Spinal cord (tissue), 10 donors: Measurements from ENCODE around the gene FBLN7. TPM values are rescaled to one million over a fixed set of nuclear protein-coding genes. Genes with fewer than 3 reads are reported as not detected.
"Not testable (repeated sequence)": the region's sequence is repeated elsewhere in the genome, so short reads cannot be mapped to it uniquely, and the experiment has no call there.

Experiments used
- DNase-seq, 6 donors: peaks; one replicate each; pipeline versions ENCODE4 v3.0.0 to v3.0.0-alpha.2; 2013 to 2015; ENCODE audit warnings: low spot score in 6 of 6, low read depth in 4 of 6
- H3K27ac ChIP-seq: one replicate; pipeline ENCODE4 v1.5.1; 2013; ENCODE audit warnings: low read depth, low read length, control low read depth
- H3K27me3 ChIP-seq: one replicate; pipeline ENCODE4 v1.6.1; 2013; ENCODE audit warnings: low read length; ENCODE audit not compliant: control insufficient read depth, insufficient read depth
- H3K36me3 ChIP-seq: one replicate; pipeline ENCODE4 v1.6.1; 2013; ENCODE audit warnings: low read length; ENCODE audit not compliant: control insufficient read depth, insufficient read depth
- H3K4me1 ChIP-seq: one replicate; pipeline ENCODE4 v1.6.1; 2013; ENCODE audit warnings: low read length; ENCODE audit not compliant: control insufficient read depth, insufficient read depth
- H3K4me3 ChIP-seq: one replicate; pipeline ENCODE4 v1.5.1; 2013; ENCODE audit warnings: low read depth, low read length, control low read depth
- H3K9me3 ChIP-seq: one replicate; pipeline ENCODE4 v1.6.1; 2013; ENCODE audit warnings: low read length; ENCODE audit not compliant: control insufficient read depth, insufficient read depth
- WGBS: methylation state at CpG from one replicate; pipeline ENCODE4 v1.1.5; 2013; ENCODE audit warnings: missing lambda C conversion rate; ENCODE audit not compliant: insufficient coverage; 5-methylcytosine and 5-hydroxymethylcytosine counted together
- polyA plus RNA-seq, 2 donors: library from polyadenylated mRNA; unstranded; fragments of 120-200 nt; gene quantifications; one replicate each; pipeline ENCODE4 v1.2.1, GENCODE V29; 2013; ENCODE audit not compliant: insufficient read length in 2 of 2
- total RNA-seq, 2 donors: library from RNA; depleted of rRNA in 1 of 2; stranded (reverse); fragments of 120-200 nt in 1 of 2; fragments of >200 nt in 1 of 2; gene quantifications; one replicate each; pipeline versions ENCODE4 v1.2.3 to v1.2.4, GENCODE V29; 2013 to 2014
- donor health status: healthy.

Gene FBLN7
- total and polyA plus RNA-seq, 4 donors = 3.2 to 12.7 (median 8.3) TPM

DNA sequence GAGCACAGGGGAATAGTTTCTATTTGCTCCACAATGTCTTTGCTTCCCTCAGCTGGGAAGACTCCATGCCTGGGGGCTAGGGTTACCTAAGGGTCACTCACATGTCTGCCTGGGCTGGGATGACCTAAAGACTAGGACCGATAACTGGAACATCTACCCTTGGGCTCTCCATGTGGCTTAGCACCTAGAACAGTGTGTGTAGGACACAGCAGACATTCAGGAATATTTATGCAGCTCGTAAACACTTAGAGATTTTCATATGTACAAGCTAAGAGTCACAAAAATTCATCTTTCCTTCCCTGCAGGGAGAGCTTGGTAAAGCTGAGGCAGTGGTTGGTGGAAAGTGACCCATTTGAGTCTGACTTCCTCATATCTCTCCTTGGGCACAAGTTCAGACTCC, 55.8 kb downstream of the FBLN7 start:
- no peaks in the 10 kb centered on the region for H3K9me3 ChIP-seq
- no peak for DNase-seq
- no peak overlapping the region for H3K27ac ChIP-seq
- no peaks in the 10 kb centered on the region for H3K36me3 ChIP-seq
- H3K4me1 ChIP-seq = no peaks in the 10 kb centered on the region
- no peak overlapping the region for H3K4me3 ChIP-seq
- WGBS = 100% methylated on average over 1 of the region's 2 CpGs
- no peaks in the 10 kb centered on the region for H3K27me3 ChIP-seq

DNA sequence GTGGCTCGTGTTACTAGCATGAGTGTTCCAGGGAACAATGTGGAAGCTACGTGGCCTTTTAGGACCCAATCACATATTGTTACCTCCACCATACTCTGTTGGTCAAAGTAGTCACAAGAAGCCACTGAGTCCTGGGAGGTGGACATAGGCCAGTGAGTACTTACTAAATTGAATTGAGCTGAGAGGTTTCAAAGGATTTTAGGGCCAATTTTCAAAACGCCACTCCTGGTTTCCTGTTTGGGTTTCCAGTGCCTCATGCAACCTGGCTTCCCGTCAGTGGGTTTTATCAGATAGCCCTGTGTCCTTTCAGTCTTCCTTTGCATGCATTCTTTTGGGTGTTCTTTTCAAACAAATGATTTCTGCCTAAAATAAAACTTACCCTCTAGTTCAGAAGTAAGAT, 56.3 kb downstream of the FBLN7 start:
- no peaks in the 10 kb centered on the region for H3K4me1 ChIP-seq
- 91% methylated on average over 3 of the region's 4 CpGs for WGBS
- no peak overlapping the region for H3K27ac ChIP-seq
- no peak overlapping the region for H3K4me3 ChIP-seq
- DNase-seq = no peak
- H3K9me3 ChIP-seq = no peaks in the 10 kb centered on the region
- no peaks in the 10 kb centered on the region for H3K36me3 ChIP-seq
- H3K27me3 ChIP-seq = no peaks in the 10 kb centered on the region

DNA sequence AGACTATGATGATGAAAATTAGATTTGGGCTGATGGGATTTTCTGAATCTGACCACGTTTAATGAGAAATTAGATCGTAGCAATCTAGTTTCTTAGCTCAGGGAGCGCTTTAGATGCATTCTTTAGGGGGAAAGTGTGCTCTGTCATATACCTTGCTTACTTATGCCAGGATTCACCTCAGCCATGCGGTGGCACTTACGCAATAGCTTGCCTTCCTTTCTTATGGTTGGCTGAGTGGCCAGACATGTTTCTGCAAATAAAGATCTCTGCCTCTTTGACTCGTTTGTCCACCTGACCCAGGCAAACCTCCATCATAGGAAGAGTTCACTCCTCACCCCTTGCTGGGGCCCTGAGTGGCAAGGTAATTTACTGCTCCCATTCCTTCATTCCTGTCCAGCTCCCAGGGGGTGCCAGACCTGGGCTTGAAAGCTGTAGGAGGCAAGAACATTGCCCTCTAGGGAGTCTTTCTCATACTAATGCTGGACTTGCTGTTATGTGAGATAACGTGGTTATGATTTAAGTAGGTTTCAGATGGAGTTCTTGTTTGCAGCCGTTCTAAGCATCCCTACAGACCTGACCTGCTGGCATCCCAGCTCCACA, 57.1 kb downstream of the FBLN7 start:
- no peak for DNase-seq
- no peaks in the 10 kb centered on the region for H3K36me3 ChIP-seq
- H3K9me3 ChIP-seq = no peaks in the 10 kb centered on the region
- WGBS = 82% methylated on average over 3 of the region's 8 CpGs
- H3K4me3 ChIP-seq = no peak overlapping the region
- H3K4me1 ChIP-seq = no peaks in the 10 kb centered on the region
- no peak overlapping the region for H3K27ac ChIP-seq
- no peaks in the 10 kb centered on the region for H3K27me3 ChIP-seq

DNA sequence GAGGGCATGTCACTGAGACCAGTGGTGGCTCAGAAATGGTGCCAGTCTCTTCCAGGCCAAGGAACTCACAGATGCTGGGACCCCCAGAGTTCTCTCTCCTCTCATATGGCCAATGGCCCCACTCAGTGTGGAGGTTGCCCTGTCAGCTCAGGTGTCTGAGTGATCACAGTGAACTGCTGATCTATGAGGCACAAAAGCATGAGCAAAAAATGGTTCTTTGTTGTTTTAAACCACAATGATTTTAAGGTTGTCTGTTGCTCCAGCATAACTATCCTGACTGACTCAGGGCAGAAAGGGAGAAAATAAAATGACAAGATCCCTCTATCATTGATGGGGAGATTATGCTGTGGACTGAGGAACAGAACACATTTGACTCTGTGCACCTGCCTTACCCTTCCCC, 57.8 kb downstream of the FBLN7 start:
- Histone ChIP-seq H3K4me1 (no peaks in the 10 kb centered on the region), H3K9me3 (no peaks in the 10 kb centered on the region), H3K27ac (no peak overlapping the region), H3K27me3 (no peaks in the 10 kb centered on the region), H3K4me3 (no peak overlapping the region), H3K36me3 (no peaks in the 10 kb centered on the region)
- no peak for DNase-seq

DNA sequence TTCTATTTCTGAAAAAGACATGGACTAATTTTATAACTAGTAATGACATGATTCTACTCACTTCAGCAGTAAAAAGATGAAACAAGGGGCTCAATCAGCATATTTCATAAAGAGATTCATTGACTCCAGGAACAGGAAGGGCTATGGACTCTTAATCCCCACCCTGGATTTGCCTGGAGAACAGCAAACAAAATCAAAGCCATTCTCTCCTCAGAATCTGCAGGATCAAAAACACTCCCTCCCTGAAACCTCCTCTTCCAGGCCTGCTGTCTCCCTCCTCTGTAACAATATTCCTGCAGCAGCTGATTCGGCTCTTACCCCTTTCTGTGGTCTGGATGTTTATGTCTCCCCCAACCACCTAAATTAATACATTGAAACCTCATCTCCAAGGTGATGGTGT, 59.7 kb downstream of the FBLN7 start:
- DNase-seq = no peak
- H3K9me3 ChIP-seq = no peaks in the 10 kb centered on the region
- H3K27me3 ChIP-seq = no peaks in the 10 kb centered on the region
- no CpG with 5 or more reads among the region's 1 CpG for WGBS
- no peaks in the 10 kb centered on the region for H3K4me1 ChIP-seq
- H3K36me3 ChIP-seq = no peaks in the 10 kb centered on the region
- H3K27ac ChIP-seq = no peak overlapping the region
- H3K4me3 ChIP-seq = no peak overlapping the region

DNA sequence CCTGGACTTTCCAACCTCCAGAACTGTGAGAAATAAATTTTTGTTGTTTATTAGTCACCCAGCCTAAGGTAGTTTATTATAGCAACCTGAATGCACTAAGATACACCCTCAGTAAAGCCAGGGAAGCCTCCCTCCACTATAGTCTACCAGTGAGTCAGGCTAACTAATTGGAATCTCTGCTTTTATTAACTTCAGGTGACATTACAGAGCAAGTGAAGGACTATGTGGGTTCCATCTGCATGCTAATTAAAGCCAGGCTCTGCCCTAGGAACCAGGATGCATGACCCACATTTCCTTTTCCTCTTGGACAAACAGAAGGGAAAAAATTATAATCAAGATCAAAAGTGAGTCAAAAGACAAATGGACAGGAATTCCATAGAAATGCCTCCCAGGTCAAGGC, 60.6 kb downstream of the FBLN7 start:
- Histone ChIP-seq H3K27ac (no peak overlapping the region), H3K9me3 (no peaks in the 10 kb centered on the region), H3K27me3 (no peaks in the 10 kb centered on the region), H3K4me3 (no peak overlapping the region), H3K4me1 (no peaks in the 10 kb centered on the region), H3K36me3 (no peaks in the 10 kb centered on the region)
- DNase-seq = no peak

DNA sequence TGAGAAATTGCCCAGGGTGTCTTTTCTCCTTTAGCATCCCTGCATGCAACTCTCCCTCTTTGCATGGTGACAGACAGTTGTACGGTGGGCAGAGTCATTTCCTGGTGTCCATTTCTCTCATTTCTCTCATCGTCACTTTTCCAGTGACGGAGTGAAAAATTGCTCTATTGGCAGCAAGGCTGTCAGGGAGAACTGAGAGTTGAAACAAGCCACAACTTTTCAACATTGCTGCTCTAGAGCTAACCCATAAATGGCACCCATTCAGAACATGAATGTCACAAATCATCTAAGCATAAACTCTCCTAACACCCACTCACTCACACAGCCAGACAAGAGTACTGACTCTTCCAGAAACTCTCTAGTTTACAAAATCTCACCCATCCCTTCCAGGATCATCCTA, 61.0 kb downstream of the FBLN7 start:
- peaks cover under 1% of the 10 kb centered on the region for H3K9me3 ChIP-seq
- no peak for DNase-seq
- no peaks in the 10 kb centered on the region for H3K4me1 ChIP-seq
- H3K27ac ChIP-seq = no peak overlapping the region
- WGBS = 81% methylated on average over 3 of the region's 3 CpGs
- H3K27me3 ChIP-seq = no peaks in the 10 kb centered on the region
- H3K4me3 ChIP-seq = no peak overlapping the region
- H3K36me3 ChIP-seq = no peaks in the 10 kb centered on the region

DNA sequence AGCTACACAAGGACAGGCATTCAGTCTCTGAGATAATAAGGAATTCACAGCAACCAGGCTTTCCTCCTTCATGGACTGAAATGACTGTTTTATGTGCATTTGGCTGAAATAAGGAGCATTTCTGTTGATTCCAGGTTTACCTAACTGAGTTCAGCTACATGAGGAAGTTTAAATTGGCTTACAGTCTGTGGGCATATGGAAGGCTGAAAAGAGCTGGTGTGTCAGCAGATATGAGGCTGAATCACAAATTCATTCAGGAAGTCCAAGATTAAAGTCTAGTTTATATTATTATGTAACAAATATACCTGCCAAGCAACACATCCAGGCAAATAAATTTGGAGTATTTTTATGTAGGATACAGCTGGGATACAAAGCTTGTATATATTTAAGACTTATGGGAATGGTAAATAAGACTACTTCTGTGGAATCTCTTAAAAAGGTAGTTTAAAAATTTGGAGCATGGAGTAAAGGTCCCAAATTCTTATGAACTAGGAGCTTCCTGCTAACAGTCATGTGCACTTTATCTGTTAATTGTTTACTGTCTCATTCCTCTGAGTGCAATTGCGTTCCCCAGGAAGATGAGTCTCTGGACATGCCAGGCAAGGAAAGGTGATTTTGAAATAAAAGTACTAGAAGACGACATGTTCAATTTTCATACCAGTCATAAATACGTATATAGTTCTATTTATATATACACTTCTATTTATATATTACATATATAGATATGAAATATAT, 63.7 kb downstream of the FBLN7 start:
- Histone ChIP-seq H3K27ac (no peak overlapping the region), H3K4me1 (no peaks in the 10 kb centered on the region), H3K27me3 (no peaks in the 10 kb centered on the region), H3K9me3 (peaks cover 5% of the 10 kb centered on the region), H3K36me3 (no peaks in the 10 kb centered on the region), H3K4me3 (no peak overlapping the region)
- no CpG with 5 or more reads among the region's 3 CpGs for WGBS
- peak in 1 of 6 donors; percentile 4 for DNase-seq

DNA sequence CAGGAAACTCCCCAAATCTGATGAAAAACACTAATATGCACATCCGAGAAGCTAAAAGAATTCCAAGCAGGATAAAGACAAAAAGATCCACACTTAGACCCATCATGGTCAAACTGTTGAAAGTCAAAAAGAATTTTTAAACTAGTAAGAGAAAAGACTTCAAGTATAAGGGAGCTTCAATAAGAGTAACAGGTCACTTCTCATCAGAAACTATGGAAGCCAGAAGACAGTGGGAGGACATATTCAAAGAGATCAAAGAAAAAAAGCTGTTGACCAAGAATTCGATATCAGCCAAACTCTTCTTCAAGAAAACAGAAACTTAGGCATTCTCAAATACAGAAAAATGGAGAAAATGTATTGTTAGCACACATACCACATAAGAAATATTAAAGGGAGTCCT, 66.2 kb downstream of the FBLN7 start:
- no peak for DNase-seq
- Histone ChIP-seq H3K36me3 (no peaks in the 10 kb centered on the region), H3K4me1 (no peaks in the 10 kb centered on the region), H3K27ac (no peak overlapping the region), H3K27me3 (no peaks in the 10 kb centered on the region), H3K9me3 (peaks cover 5% of the 10 kb centered on the region), H3K4me3 (no peak overlapping the region)
- WGBS = no CpG with 5 or more reads among the region's 2 CpGs

DNA sequence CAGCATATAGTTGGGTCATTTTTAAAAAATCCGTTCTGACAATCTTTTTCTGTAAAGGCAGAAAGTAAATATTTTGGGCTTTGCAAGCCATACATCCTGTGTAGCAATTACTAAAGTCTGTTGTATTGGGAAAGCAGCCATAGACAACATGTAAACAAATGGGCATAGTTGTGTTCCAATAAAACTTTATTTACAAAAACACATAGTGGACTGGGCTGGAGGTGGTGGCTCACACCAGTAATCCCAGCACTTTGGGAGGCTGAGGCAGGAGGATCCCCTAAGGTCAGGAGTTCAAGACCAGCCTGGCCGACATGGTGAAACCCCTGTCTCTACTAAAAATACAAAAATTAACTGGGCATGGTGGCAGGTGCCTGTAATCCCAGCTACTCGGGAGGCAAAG, 69.7 kb downstream of the FBLN7 start:
- H3K9me3 ChIP-seq, H3K4me3 ChIP-seq, H3K27me3 ChIP-seq, H3K4me1 ChIP-seq, H3K27ac ChIP-seq, DNase-seq, H3K36me3 ChIP-seq: not testable (repeated sequence)
- WGBS = 83% methylated on average over 1 of the region's 3 CpGs
